Inflammatory macrophage (primary cell): ENCODE measurements around the gene GOLGA1.
A peak's percentile ranks its signal among the peaks of the same experiment; 100 is the strongest.
"Not testable (repeated sequence)": the region's sequence is repeated elsewhere in the genome, so short reads cannot be mapped to it uniquely, and the experiment has no call there.

Experiments used
- DNase-seq, 2 donors: peaks; one replicate each; pipeline ENCODE4 v3.0.0-alpha.2; 2020 to 2022

The GOLGA1 gene

DNA sequence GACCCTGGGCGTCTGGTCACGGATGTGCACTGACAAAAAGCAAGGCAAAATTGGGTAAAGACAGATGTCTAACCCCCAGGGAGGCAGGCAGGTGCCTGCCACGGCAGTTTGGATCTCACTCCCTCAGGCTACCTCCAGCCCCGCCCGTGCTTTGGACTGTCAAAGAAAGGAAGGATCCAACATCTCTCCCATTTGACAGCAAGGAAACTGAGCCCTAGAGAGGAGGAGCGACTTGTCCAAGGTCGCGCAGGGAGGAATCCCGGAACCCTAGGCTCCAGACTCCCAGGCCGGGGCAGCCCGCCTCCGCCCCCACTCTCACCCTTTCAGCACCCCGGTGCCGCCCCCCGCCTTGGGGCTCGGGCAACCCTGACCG, 376 bp downstream of the GOLGA1 start:
- DNase-seq, result no peak

DNA sequence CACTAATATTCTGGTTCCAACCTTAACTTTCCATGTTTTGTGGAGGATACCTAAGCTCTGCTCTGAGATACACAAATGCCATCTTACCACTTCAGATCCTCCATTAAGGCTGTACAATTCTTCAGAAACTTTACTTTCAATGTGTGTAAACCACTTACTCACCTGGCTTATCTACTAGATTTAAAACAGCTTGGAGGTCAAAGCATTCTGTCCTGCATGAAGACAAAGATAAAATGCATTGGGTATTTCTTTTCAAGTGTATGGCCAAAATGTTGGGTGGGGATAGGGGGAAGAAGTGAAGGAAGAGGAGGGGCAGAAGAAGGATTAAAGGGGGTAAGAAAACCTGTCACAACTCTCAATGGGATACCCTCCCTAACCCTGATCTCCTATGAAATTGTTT, 939 bp downstream of the GOLGA1 start:
- no peak for DNase-seq

DNA sequence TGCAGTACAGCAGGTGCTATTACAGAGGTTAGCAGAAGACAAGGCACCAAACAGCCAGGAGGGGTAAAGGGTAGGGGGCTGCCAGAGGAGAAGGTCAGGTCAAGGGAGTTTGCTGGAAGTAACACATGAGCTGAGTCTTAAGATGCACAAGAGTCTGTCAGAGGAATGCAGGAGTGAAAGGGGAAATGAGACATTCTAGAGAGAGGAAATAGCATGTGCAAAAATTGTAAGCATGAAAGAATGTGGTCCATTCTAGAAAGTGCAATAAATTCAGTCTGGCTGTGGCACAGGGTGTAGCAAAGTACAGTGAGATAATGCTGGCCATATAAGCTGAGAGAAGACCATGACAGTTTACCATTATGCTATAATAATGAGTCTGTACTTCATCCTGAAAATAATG, 6.6 kb downstream of the GOLGA1 start:
- DNase-seq, result peak in 1 of 2 donors; percentile 13

DNA sequence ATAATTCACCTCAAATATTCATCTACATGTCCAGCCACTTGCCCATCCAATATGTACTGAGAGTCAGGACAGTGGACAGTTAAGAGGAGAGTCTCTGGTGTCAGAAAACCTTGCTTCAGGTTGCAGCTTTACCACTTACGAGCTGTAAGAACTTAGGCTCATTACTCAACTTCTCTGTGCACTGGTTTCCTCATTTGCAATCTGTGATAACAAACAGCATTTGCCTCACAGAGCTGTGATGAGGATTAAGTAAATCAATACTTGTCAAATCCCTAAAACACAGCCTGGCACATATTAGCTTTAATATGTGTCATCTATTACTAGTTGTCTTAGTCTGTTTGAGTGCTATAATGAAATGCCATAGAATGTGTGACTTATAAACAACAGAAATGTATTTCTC, 8.6 kb downstream of the GOLGA1 start:
- peak; percentile 48 to 51 for DNase-seq

DNA sequence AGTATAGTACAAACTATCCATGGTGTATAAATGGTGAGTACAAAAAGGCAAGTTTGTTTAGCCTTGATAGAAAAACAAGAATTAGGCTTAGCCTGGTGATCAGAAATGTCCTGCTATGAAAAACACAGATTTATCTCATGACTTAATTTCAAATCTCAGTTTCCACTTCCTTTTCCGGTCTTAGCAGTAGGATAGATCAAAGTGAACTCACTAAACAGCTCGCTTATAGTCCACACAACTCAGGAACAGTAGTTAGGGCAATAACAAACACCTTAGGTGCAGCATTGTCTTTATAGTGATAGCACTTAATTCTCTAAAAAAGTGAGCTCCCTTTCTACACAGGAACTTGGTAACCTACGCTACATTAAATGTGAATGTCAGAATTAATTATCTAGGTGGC, 11.4 kb downstream of the GOLGA1 start:
- no peak for DNase-seq

DNA sequence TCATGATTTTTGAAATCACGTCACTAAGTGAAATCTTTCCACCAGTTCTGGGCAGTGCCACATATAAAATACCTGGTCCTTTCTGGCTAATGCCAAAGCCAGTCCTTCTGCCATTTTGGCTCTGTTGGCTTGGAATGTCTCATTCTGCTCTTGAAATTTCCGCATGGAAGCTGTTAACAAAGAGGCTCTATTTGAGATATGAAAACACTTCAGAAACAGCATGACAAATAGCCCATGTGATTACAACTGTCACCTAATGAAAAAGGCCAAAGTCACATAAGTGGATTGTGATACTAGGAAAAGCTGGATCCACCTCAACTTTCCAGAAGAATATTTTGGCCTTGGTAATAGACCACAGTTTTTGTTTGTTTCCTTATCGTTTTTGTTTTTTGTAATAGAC, 12.8 kb downstream of the GOLGA1 start:
- DNase-seq, result no peak

DNA sequence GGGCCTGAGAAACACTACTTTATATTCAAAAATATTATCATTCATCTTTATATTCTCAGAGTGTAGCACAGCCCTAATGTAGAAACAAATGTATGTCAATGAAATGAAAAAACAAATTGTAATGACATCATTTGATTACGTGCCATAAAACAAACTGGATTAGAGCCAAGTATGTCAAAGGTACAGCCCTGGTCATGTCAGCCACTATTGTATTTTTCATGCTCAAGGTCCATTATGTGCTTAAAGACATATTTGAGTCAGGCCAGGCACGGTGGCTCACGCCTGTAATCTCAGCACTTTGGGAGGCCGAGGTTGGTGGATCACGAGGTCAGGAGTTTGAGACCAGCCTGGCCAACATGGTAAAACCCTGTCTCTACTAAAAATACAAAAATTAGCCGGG, 20.5 kb downstream of the GOLGA1 start:
- not testable (repeated sequence) for DNase-seq

DNA sequence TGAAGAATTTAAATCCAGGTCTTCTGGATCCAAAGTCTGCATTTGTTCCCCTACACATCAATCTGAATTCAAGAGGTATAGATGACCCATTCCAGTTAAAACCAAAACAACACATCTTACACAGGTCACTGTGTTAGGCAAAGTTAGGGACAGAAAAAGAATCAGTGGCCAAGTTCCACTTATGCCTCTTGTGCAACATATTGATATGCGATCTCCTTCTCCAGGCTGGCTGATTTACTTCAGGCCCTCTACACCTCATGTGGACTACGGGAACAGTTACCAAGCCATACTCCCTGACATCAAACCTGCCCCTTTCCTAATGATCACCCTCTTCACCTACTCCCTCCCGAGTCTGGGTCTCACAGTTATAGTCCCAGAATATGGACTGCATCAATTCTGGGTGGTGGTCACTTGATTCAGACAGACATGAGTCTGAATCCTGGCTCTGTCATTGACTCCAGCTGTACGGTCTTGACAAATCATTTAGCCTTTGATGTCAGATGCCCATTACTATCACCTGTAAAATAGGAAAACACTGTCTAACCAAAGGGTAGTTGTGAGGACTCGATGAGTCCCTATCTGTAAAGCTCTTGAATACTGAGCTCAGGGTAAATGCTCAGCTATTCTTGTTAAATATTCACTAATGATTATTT, 26.0 kb downstream of the GOLGA1 start:
- DNase-seq, result no peak

DNA sequence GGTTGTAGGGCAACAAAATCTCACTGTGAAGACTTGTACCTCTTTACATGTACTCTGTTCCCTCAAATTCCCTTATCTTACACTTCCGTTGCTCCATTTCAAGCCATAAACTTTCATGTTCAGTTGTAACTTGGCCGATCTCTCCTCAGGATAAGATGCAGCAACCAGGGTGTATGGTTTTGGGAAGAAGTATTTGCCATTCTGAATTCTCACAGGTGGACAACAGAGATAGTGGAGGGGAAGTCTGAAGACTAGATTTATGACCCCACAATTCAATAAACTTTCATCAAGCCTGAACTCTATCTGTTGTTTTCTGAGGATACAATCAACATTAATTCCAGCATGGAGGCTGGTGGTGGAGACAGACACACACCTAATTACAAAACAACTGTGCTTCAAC, 27.5 kb downstream of the GOLGA1 start:
- DNase-seq, result no peak

DNA sequence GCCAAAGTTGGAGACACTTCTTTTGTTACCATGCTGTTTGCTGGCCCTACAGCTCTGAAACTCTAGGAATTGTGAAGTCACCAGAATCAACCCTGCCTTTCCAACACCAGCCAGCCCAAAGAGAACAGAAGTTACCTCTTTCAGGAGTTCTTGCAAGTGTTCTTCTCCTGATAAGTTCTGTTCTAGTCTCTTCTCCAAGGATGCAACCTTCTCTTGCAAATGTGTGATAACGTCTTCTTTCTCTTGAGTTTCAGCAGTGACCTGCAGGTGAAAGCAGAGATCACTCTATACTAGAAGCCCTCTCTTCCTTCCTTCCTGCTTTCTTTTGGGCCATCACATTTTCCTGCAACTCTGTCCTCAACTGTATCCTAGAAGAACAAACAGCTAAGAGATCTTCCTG, 29.1 kb downstream of the GOLGA1 start:
- no peak for DNase-seq

DNA sequence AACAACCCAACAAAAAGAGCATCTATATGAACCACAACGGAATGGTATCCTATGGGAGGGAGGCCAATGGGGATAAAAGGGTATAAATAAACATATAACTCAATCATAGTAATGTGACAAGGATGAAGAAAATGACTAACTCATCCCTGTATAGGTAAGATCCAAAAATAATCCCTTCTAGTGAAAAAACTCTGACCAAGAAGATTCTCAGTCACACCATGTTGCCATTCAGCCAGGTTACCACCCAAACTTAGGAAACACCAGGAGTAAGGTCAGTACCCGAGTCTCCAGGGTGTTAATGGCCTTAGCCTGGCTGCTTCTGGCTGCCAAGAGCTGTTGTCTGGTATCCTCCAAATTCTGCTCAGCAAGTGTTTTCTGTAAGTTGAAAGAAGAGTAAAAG, 32.8 kb downstream of the GOLGA1 start:
- no peak for DNase-seq

DNA sequence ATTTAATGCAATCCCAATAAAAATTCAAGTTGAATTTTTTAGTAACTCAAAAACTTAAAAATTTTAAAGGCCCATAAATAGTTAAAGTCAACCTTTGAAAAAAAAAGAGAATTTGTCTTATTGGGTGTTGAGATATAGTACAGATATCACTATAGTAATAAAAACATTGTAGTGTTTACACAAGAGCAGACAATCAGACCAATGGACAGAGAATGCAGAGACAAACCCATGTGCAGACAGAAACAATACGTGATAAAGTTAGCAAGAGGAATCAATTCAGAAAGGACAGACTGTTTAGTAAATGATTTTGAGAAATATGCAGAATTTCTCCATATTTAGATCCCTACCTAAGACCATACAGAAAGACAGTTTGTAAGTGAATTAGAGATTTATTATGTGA, 33.9 kb downstream of the GOLGA1 start:
- no peak for DNase-seq

DNA sequence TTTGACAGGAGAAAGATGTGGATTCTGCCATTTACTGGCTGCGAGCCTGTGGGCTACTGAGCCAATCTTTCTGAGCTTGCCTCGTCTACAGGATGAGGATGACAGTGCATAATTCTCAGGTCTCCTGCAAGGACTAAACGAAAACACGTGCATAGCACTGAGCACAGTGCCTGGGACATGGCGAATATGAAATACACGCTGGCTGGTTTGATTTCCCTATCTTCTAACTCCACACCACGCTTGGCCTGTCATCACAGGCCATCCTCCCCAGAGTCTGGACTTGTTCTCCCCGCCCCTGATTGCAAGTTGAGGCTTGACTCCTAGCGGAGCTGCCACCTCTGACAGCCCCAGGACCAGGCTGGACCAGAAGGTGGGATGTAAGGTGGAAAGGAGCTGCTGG, 41.0 kb downstream of the GOLGA1 start:
- no peak for DNase-seq

DNA sequence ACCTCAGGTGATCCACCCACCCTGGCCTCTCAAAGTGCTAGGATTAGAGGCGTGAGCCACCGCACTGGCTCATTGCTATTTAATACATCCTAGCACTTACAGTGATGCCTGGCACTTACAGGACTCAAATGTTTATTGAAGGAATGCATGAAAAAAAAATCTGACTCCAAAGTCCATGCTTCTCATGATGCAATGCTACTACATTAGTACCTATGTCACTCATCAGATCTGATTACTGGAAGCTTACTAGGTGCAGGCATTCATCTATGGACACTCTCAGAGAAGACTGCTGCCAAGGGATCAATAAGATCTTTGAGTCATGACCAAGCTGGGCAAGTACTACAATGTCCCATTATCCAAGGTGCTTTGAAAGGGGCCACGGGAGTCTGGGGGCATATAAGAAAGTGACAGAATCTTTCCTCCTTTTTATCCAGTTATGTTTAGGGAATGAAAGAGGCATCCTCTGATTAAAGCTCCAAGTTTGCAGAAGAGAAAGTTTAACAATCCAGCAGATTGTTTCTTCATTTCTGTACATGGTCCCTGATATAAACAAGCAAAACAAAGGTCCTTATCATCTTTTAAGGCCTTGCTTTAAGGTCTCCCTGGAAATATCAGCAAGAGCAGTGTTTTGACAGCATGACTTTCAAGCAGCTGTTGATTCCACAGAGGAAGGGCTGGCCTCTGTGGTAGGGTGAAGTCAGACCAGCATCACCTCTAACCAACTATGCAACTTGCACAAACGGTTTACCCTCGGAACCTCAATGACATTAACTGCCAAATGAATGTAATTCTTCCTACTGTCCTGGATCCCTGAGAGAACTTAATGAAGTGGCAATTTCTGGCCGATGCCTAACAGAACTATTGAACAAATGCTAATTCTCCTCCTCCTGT, 43.1 kb downstream of the GOLGA1 start:
- no peak for DNase-seq

DNA sequence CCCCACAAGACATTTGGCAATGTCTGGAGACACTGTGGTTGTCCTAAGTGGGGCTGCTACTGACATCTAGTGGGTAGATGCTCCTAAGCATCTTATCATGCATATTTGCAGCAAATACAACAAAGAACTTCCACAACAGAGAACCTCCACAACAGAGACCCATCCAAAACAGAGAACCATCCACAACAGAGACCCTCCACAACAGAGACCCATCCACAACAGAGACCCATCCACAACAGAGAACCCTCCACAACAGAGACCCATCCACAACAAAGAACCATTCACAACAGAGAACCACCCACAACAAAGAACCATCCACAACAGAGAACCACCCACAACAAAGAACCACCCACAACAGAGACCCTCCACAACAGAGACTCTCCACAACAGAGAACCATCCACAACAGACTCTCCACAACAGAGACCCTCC, 46.1 kb downstream of the GOLGA1 start:
- peak; percentile 11 to 16 for DNase-seq

DNA sequence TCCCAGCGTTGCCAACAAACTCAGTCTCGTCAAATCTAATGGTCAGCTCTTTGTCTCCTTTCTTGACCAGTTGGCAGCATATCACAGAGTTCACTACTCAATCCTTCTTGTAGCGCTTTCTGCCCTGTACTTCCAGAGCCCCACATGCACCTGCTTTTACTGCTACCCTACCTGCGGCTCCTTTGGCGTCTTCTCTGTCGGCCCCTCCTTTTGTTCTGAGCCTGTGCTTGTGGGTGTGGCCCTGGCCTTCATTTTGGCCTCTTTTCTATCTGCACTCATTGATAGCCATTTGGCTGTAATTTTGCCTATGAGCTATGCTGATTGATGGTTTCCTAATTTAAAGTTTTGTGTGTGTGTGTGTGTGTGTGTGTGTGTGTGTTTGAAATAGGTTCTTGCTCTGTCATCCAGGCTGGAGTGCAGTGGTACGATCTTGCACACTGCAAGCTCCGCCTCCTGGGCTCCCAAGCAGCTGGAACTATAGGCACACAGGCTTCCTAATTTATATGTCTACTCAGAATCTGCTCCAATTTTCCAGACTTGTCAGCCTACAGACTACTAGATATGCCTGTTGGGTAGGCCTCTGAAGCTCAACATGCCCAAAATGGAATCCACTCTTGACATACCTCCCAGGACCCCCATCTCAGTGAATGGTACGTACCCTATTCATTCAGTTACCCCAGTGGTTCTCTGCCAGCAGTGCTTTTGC, 46.7 kb downstream of the GOLGA1 start:
- no peak for DNase-seq

DNA sequence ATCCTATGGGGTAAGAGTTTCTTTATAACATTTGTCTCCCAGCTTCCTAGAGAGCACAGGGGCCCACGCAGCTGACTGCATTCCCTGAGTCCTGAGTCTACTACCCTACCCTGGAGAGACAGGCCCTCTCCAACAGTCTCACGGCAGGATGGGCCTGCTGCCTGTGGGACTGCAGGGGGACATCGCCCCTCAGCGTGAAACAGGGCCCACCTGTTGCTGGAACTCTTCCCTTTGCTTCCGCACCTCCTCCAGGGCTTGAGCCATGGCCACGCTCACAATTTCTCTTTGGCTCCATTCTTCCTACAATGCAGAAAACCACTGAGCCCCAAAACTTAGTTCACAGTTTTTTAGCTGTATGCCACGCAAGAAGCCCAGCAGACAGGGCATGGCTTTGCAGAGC, 50.7 kb downstream of the GOLGA1 start:
- no peak for DNase-seq

DNA sequence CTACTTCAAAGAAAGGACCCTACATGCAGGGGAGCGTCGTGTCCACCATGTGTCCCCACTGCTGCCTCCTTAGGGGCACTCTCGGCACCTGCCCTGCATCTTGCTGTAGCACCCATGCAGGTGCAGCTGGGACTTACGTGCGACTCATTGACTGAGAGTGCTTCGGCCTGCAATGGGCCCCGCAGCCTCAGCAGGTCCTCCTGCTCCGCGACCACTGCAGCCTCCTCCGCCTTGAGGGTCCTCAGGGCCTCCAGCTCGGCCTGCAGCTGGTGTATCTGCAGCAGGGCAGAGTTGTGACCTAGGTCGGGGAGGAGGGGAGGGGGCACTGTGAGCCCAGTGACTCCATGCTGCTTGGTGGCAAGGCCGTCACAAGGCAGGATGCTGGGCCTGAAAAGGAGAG, 51.9 kb downstream of the GOLGA1 start:
- no peak for DNase-seq

DNA sequence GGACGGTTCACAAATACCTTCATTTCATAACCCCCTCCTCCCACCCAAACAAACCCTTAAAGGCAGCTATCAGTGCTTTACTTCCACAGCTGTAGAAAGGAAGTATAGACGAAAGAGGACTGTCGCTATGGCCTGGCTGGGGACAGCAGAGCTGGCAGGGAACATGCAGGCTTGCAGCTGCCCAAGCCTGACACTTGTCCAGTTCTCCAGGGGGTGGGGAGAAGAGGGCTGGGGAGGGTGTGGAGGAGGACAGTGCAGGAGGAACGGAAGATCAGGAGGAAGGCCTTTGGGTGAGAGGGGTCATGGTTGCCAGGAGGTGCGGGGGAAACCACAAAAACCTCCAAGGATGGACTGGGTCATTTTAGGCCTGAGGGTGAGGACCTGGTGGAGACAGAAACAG, 53.1 kb downstream of the GOLGA1 start:
- no peak for DNase-seq

DNA sequence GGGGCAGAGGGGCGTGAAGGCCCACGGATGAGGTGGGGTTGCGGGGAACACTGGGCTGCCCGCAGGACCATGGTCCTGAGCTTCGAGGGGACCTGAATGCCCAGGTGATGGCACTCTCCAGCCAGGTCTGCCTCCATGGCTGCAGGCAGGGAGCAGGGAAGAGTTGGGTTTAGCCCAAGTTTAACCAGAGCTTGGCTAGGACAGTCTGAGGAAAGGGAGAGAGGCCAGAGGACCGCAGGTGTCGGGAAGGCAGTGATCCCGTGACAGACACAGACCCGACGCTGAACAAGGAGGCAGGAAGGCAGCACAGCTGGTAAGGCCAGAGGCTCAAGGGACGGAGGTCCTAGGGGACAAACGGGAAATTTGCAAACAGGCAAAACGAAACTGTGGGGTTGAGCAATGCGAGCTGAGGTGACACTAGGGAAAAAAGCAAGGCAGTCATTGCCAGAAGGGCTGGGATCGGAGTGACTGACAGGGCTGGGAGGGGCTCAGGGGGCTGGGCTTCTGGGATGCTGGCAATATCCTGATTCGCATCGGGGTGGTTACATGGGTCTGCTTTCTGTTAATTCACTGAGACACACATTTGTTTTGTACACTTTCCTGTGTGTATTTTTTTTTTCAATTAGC, 53.9 kb downstream of the GOLGA1 start:
- DNase-seq, result no peak

DNA sequence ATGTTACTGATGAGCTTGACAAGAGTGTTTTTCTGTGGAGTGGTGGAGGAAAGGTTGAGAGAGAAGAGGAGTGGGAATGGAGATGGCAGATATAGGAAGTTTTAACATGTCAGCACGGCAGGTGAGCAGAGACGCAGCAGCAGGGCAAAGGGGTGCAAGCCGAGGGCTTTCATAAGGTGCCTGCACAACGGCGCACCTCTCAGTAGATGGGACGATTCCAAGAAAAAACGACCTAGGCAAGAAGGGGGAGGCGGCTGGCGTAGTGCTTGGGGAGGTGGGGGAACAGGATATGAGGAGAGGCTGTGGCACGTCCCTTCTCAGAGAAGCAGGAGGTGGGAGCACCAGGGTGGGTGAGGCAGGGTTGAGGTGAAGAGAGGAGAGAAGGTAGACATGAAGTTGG, 54.4 kb downstream of the GOLGA1 start:
- DNase-seq, result no peak

DNA sequence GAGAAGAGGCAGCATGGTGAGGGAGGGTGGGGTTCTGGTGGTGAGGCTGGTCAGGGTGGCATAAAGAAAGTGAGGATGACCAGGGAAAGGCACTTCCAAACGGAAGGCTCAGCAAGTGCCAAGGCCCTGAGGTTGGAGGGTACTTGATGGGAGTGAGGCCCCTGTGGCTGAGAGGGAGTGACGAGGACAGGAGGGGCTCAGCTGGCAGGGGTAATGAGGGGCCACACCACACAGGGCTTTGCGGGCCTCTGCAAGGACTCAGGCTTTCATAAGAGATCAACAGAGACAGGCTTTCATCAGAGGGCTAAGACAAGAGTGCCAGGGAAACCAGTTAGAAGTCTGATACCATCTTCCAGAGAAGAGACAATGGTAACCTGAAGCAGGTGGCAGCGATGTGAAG, 55.3 kb downstream of the GOLGA1 start:
- no peak for DNase-seq

DNA sequence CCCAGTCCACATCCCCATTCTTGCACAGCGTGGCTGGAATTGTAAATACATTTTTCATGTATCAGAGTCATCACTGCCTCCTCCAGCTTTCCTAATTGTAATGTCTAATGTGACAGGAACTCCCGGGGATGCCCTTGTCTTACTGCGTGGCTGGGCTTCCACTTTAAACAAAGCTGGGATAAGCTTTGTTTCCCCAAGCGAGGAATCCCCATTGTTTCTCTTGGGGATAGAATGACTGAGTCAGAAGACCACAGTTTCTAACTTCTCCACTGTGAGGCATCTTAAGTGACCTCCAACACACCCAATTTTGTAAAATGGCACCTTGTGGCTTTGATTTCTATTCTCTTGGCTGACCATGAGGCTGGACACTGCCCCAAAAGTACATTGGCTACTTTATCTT, 56.5 kb downstream of the GOLGA1 start:
- DNase-seq, result no peak
